ENCODE measurements around the gene MYL5. TPM values are rescaled to one million over a fixed set of nuclear protein-coding genes. Genes with fewer than 3 reads are reported as not detected.
"Not testable (repeated sequence)": the region's sequence is repeated elsewhere in the genome, so short reads cannot be mapped to it uniquely, and the experiment has no call there.

Gene MYL5
- total RNA-seq, 5 donors from 2014 or later (not counting 1 experiment from before 2014, with no cell fraction given) = 21.1 to 26.3 (median 21.9) TPM

DNA sequence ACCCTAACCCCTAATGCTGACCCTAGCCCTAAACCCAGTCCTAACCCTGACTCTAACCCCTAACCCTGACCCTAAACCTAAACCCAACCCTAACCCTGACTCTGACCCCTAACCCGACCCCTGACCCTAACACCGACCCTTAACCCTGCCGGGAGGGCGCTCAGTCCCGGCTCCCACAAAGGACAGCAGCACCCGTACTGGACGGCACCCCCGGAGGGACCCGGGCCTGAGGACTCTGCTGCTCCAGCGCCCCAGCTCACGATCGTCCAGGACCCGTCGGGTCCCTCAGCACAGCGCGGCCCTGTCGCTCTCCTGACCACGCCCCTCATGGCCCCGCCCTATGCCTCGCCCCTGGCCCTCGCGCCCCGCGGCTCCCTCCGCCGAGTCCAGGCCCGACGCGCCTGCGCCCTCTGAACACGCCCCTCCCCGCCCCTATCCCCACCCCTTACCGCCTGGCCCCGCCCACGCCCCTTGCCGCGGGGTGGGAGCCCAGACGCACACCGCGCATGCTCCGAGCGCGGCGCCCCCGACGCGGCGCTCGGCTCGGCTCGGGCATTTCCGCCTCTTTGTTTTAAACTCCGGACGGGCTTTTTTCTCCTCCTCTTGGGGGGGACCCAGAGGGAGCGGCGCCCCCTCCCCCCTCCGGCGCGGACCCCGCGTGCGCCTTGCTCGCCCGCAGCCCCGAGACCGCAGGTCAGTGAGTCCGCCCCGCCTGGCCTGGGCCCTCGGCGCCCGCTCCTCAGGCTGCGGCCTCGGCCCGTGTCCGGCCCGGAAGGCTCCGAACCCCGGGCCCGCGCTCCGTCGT is 31.1 kb downstream of the MYL5 start, which contains the start of gene PCGF3:
PCGF3 (plus strand) TSS at position 555 of the 805 bp plus-strand sequence. CDS start 27,849 bp downstream, outside the sequence.
- H3K9me3 Mint-ChIP-seq = no peaks in the 10 kb centered on the region
- H3K4me1 Mint-ChIP-seq = peaks cover 20 to 29% (median 25%) of the 10 kb centered on the region in 3 donors
- WGBS (ENCODE audit: insufficient coverage) = 3% methylated on average over 76 of the region's 82 CpGs
- H3K36me3 Mint-ChIP-seq = peaks cover 3% of the 10 kb centered on the region
- ChIA-PET CTCF (interaction anchor here in 1 of 2 donors (0.6 kb wide), 1 partner anchor 22 kb away, joined by 3 read pairs; no protein-coding TSS in a partner anchor), POLR2A (no interaction called here)
- H3K27ac ChIP-seq (ENCODE audit: low read length) = peak within 1 kb of the TSS; percentile 76
- peaks cover 3 to 34% of the 10 kb centered on the region in 2 experiments for H3K4me1 ChIP-seq (ENCODE audit: control insufficient read depth in 1 of 2, extremely low read depth in 1 of 2, insufficient read depth in 2 of 2, low read length in 2 of 2)
- peaks cover 0 to 2% of the 10 kb centered on the region in 2 experiments for H3K27me3 ChIP-seq (replicated peaks in 1 of 2; ENCODE audit: control insufficient read depth in 2 of 2, extremely low read depth in 1 of 2, insufficient read depth in 2 of 2, low read length in 1 of 2)
- peak within 1 kb of the TSS; percentile 67 to 74 for H3K4me3 ChIP-seq (ENCODE audit: control insufficient read depth in 1 of 2, extremely low read depth in 1 of 2, low read length in 1 of 2)
- no peaks in the 10 kb centered on the region for H3K9me3 ChIP-seq
- no peaks in the 10 kb centered on the region for H3K27me3 Mint-ChIP-seq
- DNase-seq (peak; percentile 85 to 96 (median 93)), ATAC-seq (replicated peaks in 1 of 4) (peak; percentile 93 to 97 (median 96))
- peak within 1 kb of the TSS; percentile 43 to 76 for H3K27ac Mint-ChIP-seq
- peak within 1 kb of the TSS; percentile 76 to 80 (median 77) for H3K4me3 Mint-ChIP-seq
- H3K36me3 ChIP-seq (ENCODE audit: control insufficient read depth in 2 of 2, extremely low read depth in 1 of 2, insufficient read depth in 1 of 2, low read length in 1 of 2) = peaks cover 0 to 2% of the 10 kb centered on the region in 2 donors

DNA sequence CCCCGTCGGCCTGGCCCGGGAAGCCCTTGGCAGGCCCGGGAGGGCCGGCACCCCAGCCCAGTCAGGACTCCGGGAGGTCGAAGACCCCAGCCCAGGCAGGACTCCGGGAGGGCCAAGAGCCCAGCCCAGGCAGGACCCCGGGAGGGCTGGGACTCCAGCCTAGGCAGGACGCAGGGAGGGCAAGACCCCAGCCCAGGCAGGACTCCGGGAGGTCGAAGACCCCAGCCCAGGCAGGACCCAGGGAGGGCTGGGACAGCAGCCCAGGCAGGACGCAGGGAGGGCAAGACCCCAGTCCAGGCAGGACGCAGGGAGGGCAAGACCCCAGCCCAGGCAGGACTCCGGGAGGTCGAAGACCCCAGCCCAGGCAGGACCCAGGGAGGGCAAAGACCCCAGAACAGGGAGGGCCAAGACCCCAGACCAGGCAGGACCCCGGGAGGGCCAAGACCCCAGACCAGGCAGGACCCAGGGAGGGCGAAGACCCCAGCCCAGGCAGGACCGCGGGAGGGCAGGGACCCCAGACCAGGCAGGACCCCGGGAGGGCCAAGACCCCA is 31.8 kb downstream of the MYL5 start:
- H3K27me3 ChIP-seq (replicated peaks in 1 of 2; ENCODE audit: control insufficient read depth in 2 of 2, extremely low read depth in 1 of 2, insufficient read depth in 2 of 2, low read length in 1 of 2); H3K36me3 Mint-ChIP-seq; H3K27ac Mint-ChIP-seq; DNase-seq; H3K9me3 ChIP-seq; H3K9me3 Mint-ChIP-seq; CTCF ChIA-PET; H3K36me3 ChIP-seq (ENCODE audit: control insufficient read depth in 2 of 2, extremely low read depth in 1 of 2, insufficient read depth in 1 of 2, low read length in 1 of 2); POLR2A ChIA-PET; H3K27me3 Mint-ChIP-seq; ATAC-seq (replicated peaks in 1 of 4): not testable (repeated sequence)
- Histone ChIP-seq H3K4me3 (ENCODE audit: control insufficient read depth in 1 of 2, extremely low read depth in 1 of 2, low read length in 1 of 2) (peak overlapping the region; percentile 67 to 74), H3K4me1 (ENCODE audit: control insufficient read depth in 1 of 2, extremely low read depth in 1 of 2, insufficient read depth in 2 of 2, low read length in 2 of 2) (peaks cover 3 to 34% of the 10 kb centered on the region in 2 experiments), H3K27ac (ENCODE audit: low read length) (peak overlapping the region; percentile 76)
- 4% methylated on average over 19 of the region's 21 CpGs for WGBS (ENCODE audit: insufficient coverage)
- peaks cover 20 to 30% (median 28%) of the 10 kb centered on the region in 3 donors for H3K4me1 Mint-ChIP-seq
- peak overlapping the region in 1 of 3 donors; percentile 80 for H3K4me3 Mint-ChIP-seq

DNA sequence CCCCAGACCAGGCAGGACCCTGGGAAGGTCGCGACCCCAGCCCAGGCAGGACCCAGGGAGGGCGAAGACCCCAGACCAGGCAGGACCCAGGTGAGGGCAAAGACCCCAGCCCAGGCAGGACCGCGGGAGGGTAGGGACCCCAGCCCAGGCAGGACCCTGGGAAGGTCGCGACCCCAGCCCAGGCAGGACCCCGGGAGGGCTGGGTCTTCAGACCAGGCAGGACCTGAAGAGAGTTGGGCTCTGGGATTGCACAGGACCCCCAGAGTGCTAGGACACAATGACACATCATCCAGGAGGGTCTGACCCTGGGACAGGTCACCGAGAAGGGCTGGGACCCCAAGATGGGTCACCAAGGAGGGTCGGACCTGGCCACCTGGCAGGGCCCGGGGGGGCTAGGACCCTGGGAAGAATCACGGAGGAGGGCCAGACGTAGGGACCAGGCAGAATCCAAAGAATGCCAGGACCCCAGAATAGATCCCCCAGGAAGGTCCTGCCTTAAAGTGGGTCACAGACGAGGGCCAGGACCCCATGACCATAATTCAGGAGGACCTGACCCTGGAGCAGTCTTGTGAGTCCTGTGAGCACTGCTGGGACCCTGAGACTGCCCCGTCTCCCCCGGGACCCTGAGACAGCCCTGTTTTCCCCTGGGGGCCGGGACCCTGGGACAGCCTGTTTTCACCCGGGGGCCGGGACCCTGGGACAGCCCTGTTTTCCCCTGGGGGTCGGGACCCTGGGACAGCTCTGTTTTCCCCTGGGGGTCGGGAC is 32.7 kb downstream of the MYL5 start:
- Mint-ChIP-seq H3K4me1 (peaks cover 20 to 30% (median 28%) of the 10 kb centered on the region in 3 donors), H3K9me3 (no peaks in the 10 kb centered on the region), H3K36me3 (peaks cover 3% of the 10 kb centered on the region), H3K27ac (no peak overlapping the region), H3K27me3 (no peaks in the 10 kb centered on the region), H3K4me3 (no peak overlapping the region)
- Histone ChIP-seq H3K4me3 (ENCODE audit: control insufficient read depth in 1 of 2, extremely low read depth in 1 of 2, low read length in 1 of 2) (no peak overlapping the region), H3K27ac (ENCODE audit: low read length) (no peak overlapping the region), H3K4me1 (ENCODE audit: control insufficient read depth in 1 of 2, extremely low read depth in 1 of 2, insufficient read depth in 2 of 2, low read length in 2 of 2) (peaks cover 3 to 34% of the 10 kb centered on the region in 2 experiments), H3K27me3 (replicated peaks in 1 of 2; ENCODE audit: control insufficient read depth in 2 of 2, extremely low read depth in 1 of 2, insufficient read depth in 2 of 2, low read length in 1 of 2) (peaks cover 0 to 2% of the 10 kb centered on the region in 2 experiments), H3K9me3 (no peaks in the 10 kb centered on the region), H3K36me3 (ENCODE audit: control insufficient read depth in 2 of 2, extremely low read depth in 1 of 2, insufficient read depth in 1 of 2, low read length in 1 of 2) (peaks cover 0 to 2% of the 10 kb centered on the region in 2 donors)
- POLR2A ChIA-PET = no interaction called here
- WGBS (ENCODE audit: insufficient coverage) = 87% methylated on average over 21 of the region's 21 CpGs
- CTCF ChIA-PET = no interaction called here
- no peak for DNase-seq
- ATAC-seq (replicated peaks in 1 of 4) = no peak

DNA sequence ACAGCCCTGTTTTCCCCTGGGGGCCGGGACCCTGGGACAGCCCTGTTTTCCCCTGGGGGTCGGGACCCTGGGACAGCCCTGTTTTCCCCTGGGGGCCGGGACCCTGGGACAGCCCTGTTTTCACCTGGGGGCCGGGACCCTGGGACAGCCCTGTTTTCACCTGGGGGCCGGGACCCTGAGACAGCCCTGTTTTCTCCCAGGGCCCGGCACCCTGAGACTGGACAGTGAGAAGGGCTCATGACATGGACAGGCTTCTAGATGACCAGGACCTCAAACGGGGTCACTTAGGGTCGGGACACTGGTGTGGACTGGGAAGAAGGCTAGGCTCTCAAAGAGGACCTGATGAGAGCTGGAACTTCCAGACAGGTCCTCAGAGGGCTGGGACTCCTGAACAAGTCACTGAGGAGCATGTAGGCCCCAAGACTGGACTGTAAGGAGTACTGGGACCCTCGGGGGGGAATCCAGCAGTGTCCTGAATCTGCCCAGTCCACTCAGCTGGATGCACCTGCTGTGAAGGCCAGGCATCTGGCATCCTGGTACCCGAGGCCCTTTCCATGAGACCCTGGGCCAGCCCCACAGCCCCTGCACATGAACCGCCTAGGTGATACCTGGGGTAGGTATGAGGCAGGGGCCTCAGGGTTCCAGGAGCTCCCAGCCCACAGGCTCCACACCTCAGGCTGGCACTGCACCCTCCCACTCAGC is 33.7 kb downstream of the MYL5 start:
- POLR2A ChIA-PET = no interaction called here
- Mint-ChIP-seq H3K27me3 (no peaks in the 10 kb centered on the region), H3K27ac (no peak overlapping the region), H3K4me1 (peaks cover 20 to 33% (median 30%) of the 10 kb centered on the region in 3 donors), H3K4me3 (peak overlapping the region in 1 of 3 donors; percentile 53), H3K36me3 (peaks cover 3% of the 10 kb centered on the region), H3K9me3 (no peaks in the 10 kb centered on the region)
- ATAC-seq (replicated peaks in 1 of 4) = no peak
- H3K27ac ChIP-seq (ENCODE audit: low read length) = no peak overlapping the region
- no peaks in the 10 kb centered on the region for H3K9me3 ChIP-seq
- H3K36me3 ChIP-seq (ENCODE audit: control insufficient read depth in 2 of 2, extremely low read depth in 1 of 2, insufficient read depth in 1 of 2, low read length in 1 of 2) = peaks cover 0 to 2% of the 10 kb centered on the region in 2 donors
- WGBS (ENCODE audit: insufficient coverage) = 97% methylated on average over 7 of the region's 11 CpGs
- CTCF ChIA-PET = no interaction called here
- no peak overlapping the region for H3K4me3 ChIP-seq (ENCODE audit: control insufficient read depth in 1 of 2, extremely low read depth in 1 of 2, low read length in 1 of 2)
- H3K27me3 ChIP-seq (replicated peaks in 1 of 2; ENCODE audit: control insufficient read depth in 2 of 2, extremely low read depth in 1 of 2, insufficient read depth in 2 of 2, low read length in 1 of 2) = peaks cover 0 to 2% of the 10 kb centered on the region in 2 experiments
- DNase-seq = no peak
- H3K4me1 ChIP-seq (ENCODE audit: control insufficient read depth in 1 of 2, extremely low read depth in 1 of 2, insufficient read depth in 2 of 2, low read length in 2 of 2) = peaks cover 3 to 34% of the 10 kb centered on the region in 2 experiments

DNA sequence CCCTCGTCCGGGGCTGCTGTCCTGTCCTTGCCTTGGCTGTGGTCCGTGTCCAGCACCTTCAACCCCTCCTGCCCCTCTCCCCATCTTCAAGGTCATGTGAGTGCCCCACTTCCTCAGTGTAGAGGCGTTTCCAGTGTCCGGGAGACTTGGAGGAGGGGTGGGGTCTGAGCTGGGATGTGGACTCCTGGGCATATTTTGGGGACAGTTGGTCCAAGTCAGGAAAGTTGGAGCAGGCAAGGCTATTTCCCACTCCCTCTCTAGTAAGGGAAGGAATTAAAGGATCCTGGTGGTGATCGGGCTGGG is 34.2 kb downstream of the MYL5 start:
- Mint-ChIP-seq H3K4me1 (peaks cover 20 to 33% (median 31%) of the 10 kb centered on the region in 3 donors), H3K27ac (peak overlapping the region; percentile 36 to 55), H3K4me3 (peak overlapping the region in 1 of 3 donors; percentile 20), H3K36me3 (peaks cover 3% of the 10 kb centered on the region), H3K9me3 (no peaks in the 10 kb centered on the region), H3K27me3 (no peaks in the 10 kb centered on the region)
- CTCF ChIA-PET = no interaction called here
- H3K4me3 ChIP-seq (ENCODE audit: control insufficient read depth in 1 of 2, extremely low read depth in 1 of 2, low read length in 1 of 2) = no peak overlapping the region
- WGBS (ENCODE audit: insufficient coverage) = 100% methylated on average over 1 of the region's 6 CpGs
- peaks cover 0 to 2% of the 10 kb centered on the region in 2 donors for H3K36me3 ChIP-seq (ENCODE audit: control insufficient read depth in 2 of 2, extremely low read depth in 1 of 2, insufficient read depth in 1 of 2, low read length in 1 of 2)
- ATAC-seq (replicated peaks in 1 of 4) (no peak), DNase-seq (no peak)
- H3K9me3 ChIP-seq = no peaks in the 10 kb centered on the region
- H3K4me1 ChIP-seq (ENCODE audit: control insufficient read depth in 1 of 2, extremely low read depth in 1 of 2, insufficient read depth in 2 of 2, low read length in 2 of 2) = peaks cover 3 to 38% of the 10 kb centered on the region in 2 experiments
- H3K27ac ChIP-seq (ENCODE audit: low read length) = no peak overlapping the region
- POLR2A ChIA-PET = no interaction called here
- peaks cover 0 to 2% of the 10 kb centered on the region in 2 experiments for H3K27me3 ChIP-seq (replicated peaks in 1 of 2; ENCODE audit: control insufficient read depth in 2 of 2, extremely low read depth in 1 of 2, insufficient read depth in 2 of 2, low read length in 1 of 2)

DNA sequence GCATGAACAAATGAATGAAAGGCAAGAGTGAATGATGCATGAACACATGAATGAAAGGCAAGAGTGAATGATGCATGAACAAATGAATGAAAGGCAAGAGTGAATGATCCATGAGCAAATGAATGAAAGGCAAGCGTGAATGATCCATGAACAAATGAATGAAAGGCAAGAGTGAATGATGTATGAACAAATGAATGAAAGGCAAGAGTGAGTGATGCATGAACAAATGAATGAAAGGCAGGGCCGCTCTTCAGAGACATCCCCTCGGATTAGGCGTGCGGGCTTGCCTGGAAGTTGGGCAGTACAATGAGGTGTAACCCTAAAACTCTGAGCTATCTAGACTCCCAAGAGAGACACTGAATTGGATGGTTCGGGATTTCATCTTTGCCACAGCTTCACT is 35.0 kb downstream of the MYL5 start:
- Histone ChIP-seq H3K36me3 (ENCODE audit: control insufficient read depth in 2 of 2, extremely low read depth in 1 of 2, insufficient read depth in 1 of 2, low read length in 1 of 2) (peaks cover 0 to 5% of the 10 kb centered on the region in 2 donors), H3K27me3 (replicated peaks in 1 of 2; ENCODE audit: control insufficient read depth in 2 of 2, extremely low read depth in 1 of 2, insufficient read depth in 2 of 2, low read length in 1 of 2) (no peaks in the 10 kb centered on the region), H3K9me3 (no peaks in the 10 kb centered on the region), H3K4me1 (ENCODE audit: control insufficient read depth in 1 of 2, extremely low read depth in 1 of 2, insufficient read depth in 2 of 2, low read length in 2 of 2) (peaks cover 3 to 46% of the 10 kb centered on the region in 2 experiments), H3K4me3 (ENCODE audit: control insufficient read depth in 1 of 2, extremely low read depth in 1 of 2, low read length in 1 of 2) (no peak overlapping the region), H3K27ac (ENCODE audit: low read length) (no peak overlapping the region)
- Mint-ChIP-seq H3K4me3 (peak overlapping the region in 2 of 3 donors; percentile 20 to 28), H3K4me1 (peaks cover 20 to 33% (median 32%) of the 10 kb centered on the region in 3 donors), H3K36me3 (peaks cover 3% of the 10 kb centered on the region), H3K27me3 (no peaks in the 10 kb centered on the region), H3K9me3 (no peaks in the 10 kb centered on the region), H3K27ac (no peak overlapping the region)
- WGBS (ENCODE audit: insufficient coverage) = 94% methylated on average over 6 of the region's 6 CpGs
- ATAC-seq (replicated peaks in 1 of 4) (no peak), DNase-seq (no peak)
- ChIA-PET POLR2A (no interaction called here), CTCF (no interaction called here)
